HepG2 (cell line): ENCODE measurements around the gene FAM83G. TPM values are rescaled to one million over a fixed set of nuclear protein-coding genes. Genes with fewer than 3 reads are reported as not detected.

Experiments
- ATAC-seq: fragments of 200-7000 bp; cut with Tn5 transposase; 3 replicates; pipeline ENCODE4 v1.9.1; 2020; ENCODE audit warnings: mild to moderate bottlenecking, moderate library complexity
- BruUV-seq: library from RNA; stranded (reverse); fragments of 400-500 nt; replicated peaks from 2 replicates; lab custom pipeline; 2021; lab: Mats Ljungman, UMichigan
- CTCF ChIA-PET: fragments of 300-600 bp; formaldehyde crosslinking; extraction: SDS; loops from one replicate; lab custom pipeline; 2021; ENCODE audit warnings: low total read pairs, inconsistent platforms, low intra/inter-chr PET ratio; lab: Yijun Ruan, JAX
- POLR2A ChIA-PET: fragments of 350-600 bp; sonication (Branson Sonifier 250); formaldehyde crosslinking; loops from one replicate; lab custom pipeline; 2020; ENCODE audit warnings: antibody characterized with exemption, inconsistent platforms; lab: Yijun Ruan, JAX
- DNase-seq: peaks from one replicate; pipeline ENCODE4 v3.0.0-alpha.2; 2015; ENCODE audit warnings: low spot score
- FAIRE-seq: peaks from 3 replicates; lab custom pipeline; 2011; peaks lifted over from hg19 to GRCh38; lab: Jason Lieb, UNC
- H2AFZ ChIP-seq: one replicate; pipeline ENCODE4 v1.6.1; 2011; ENCODE audit warnings: low read length, inconsistent platforms
- H3K27ac ChIP-seq: fragments of 300-600 bp; 3 replicates; pipeline ENCODE4 v1.8.0; 2011; ENCODE audit warnings: mixed run types, mild to moderate bottlenecking, mixed read lengths, low read length, inconsistent platforms; ENCODE audit not compliant: insufficient read depth; ENCODE audit errors: extremely low read length
- H3K27me3 ChIP-seq, 2 experiments: fragments of 200-600 bp in 1 of 2; 2 replicates in 1 of 2; 3 replicates in 1 of 2; pipeline versions ENCODE4 v1.6.0 to v1.8.0; 2011; ENCODE audit warnings: low read length in 2 of 2, mild to moderate bottlenecking in 2 of 2, moderate library complexity in 2 of 2, inconsistent platforms in 1 of 2; ENCODE audit not compliant: insufficient read depth in 2 of 2, control insufficient read depth in 1 of 2
- H3K36me3 ChIP-seq, 2 experiments: fragments of 200-600 bp in 1 of 2; replicated peaks in 1 of 2; 2 replicates in 1 of 2; 3 replicates in 1 of 2; pipeline versions ENCODE4 v1.5.1 to v1.8.0; 2011; ENCODE audit warnings: low read length in 2 of 2, inconsistent platforms in 1 of 2; ENCODE audit not compliant: insufficient read depth in 2 of 2, control insufficient read depth in 1 of 2
- H3K4me1 ChIP-seq: 2 replicates; pipeline ENCODE4 v1.5.1; 2012; ENCODE audit warnings: low read length, inconsistent platforms; ENCODE audit not compliant: insufficient read depth
- H3K4me2 ChIP-seq: 2 replicates; pipeline ENCODE4 v1.6.0; 2011; ENCODE audit warnings: low read depth, low read length, inconsistent platforms
- H3K4me3 ChIP-seq, 3 experiments: fragments of 200-600 bp in 1 of 3; sonication (generic), shearing (Covaris generic) in 1 of 3; replicated peaks in 1 of 3; 2 replicates each; pipeline ENCODE4 v1.5.1; 2011 to 2016; ENCODE audit warnings: low read length in 3 of 3, inconsistent platforms in 2 of 3, low read depth in 2 of 3, mild to moderate bottlenecking in 2 of 3, control low read depth in 1 of 3, mixed read lengths in 1 of 3; ENCODE audit not compliant: insufficient read depth in 1 of 3
- H3K79me2 ChIP-seq: one replicate; pipeline ENCODE4 v1.6.1; 2011; ENCODE audit warnings: low read length, inconsistent platforms; ENCODE audit not compliant: insufficient read depth
- H3K9ac ChIP-seq: 2 replicates; pipeline ENCODE4 v1.6.0; 2011; ENCODE audit warnings: mild to moderate bottlenecking, low read depth, low read length, inconsistent platforms; ENCODE audit not compliant: insufficient read depth
- H3K9me3 ChIP-seq: 2 replicates; pipeline ENCODE4 v1.5.1; 2012; ENCODE audit warnings: mild to moderate bottlenecking, low read length
- H4K20me1 ChIP-seq: 2 replicates; pipeline ENCODE4 v1.6.0; 2011; ENCODE audit warnings: inconsistent platforms, mild to moderate bottlenecking, low read length, moderate library complexity; ENCODE audit not compliant: insufficient read depth
- AGO2 ChIP-seq: fragments of 200-400 bp; formaldehyde crosslinking; optimal IDR thresholded peaks from 2 replicates; pipeline ENCODE3; 2017; ENCODE audit warnings: mild to moderate bottlenecking, low read depth, low read length, moderate library complexity
- ESRRA ChIP-seq: sonication (generic); formaldehyde crosslinking; IDR thresholded peaks from 2 replicates; pipeline ENCODE4 v1.5.1; 2020; ENCODE audit warnings: mild to moderate bottlenecking, low read depth, missing genetic modification reagents
- GFI1 ChIP-seq: sonication (generic); formaldehyde crosslinking; IDR thresholded peaks from 2 replicates; pipeline ENCODE4 v1.5.0; 2020; ENCODE audit warnings: missing genetic modification reagents, mild to moderate bottlenecking, borderline replicate concordance
- GPN1 ChIP-seq: sonication (generic); formaldehyde crosslinking; IDR thresholded peaks from 2 replicates; pipeline ENCODE4 v1.5.1; 2020; ENCODE audit warnings: missing genetic modification reagents, borderline replicate concordance
- HIVEP1 ChIP-seq: sonication (generic); formaldehyde crosslinking; IDR thresholded peaks from 2 replicates; pipeline ENCODE4 v1.4.0; 2020; ENCODE audit warnings: mild to moderate bottlenecking, missing genetic modification reagents
- KLF16 ChIP-seq, 2 experiments: sonication (generic) in 1 of 2; formaldehyde crosslinking in 1 of 2; IDR thresholded peaks; 2 replicates each; pipeline versions ENCODE4 v1.6.1 to v1.8.0; 2016 to 2023; ENCODE audit warnings: missing genetic modification reagents in 2 of 2, missing compliant biosample characterization in 1 of 2
- MLX ChIP-seq: IDR thresholded peaks from 2 replicates; pipeline ENCODE4 v1.6.1; 2016
- SRSF4 ChIP-seq: fragments of 200-400 bp; formaldehyde crosslinking; IDR thresholded peaks from one replicate; pipeline ENCODE4 v1.6.1; 2018; ENCODE audit warnings: mild to moderate bottlenecking, low read depth, low read length, moderate library complexity; ENCODE audit not compliant: poor library complexity, severe bottlenecking
- TCF7L2 ChIP-seq: IDR thresholded peaks from 2 replicates; pipeline ENCODE4 v1.6.1; 2011; ENCODE audit warnings: mild to moderate bottlenecking, low read depth, low read length, moderate library complexity
- ZNF382 ChIP-seq: sonication (generic); formaldehyde crosslinking; IDR thresholded peaks from 2 replicates; pipeline ENCODE4 v1.5.0; 2020; ENCODE audit warnings: missing genetic modification reagents, mild to moderate bottlenecking, borderline replicate concordance
- ZNF496 ChIP-seq: sonication (generic); formaldehyde crosslinking; IDR thresholded peaks from 2 replicates; pipeline ENCODE4 v1.8.1; 2023; ENCODE audit warnings: mild to moderate bottlenecking, moderate library complexity, missing genetic modification reagents; ENCODE audit not compliant: insufficient replicate concordance
- ZNF512B ChIP-seq: sonication (generic); formaldehyde crosslinking; IDR thresholded peaks from 2 replicates; pipeline ENCODE4 v1.5.1; 2020; ENCODE audit warnings: missing genetic modification reagents, mild to moderate bottlenecking, borderline replicate concordance
- ZNF674 ChIP-seq: sonication (generic); formaldehyde crosslinking; IDR thresholded peaks from 2 replicates; pipeline ENCODE4 v1.5.0; 2020; ENCODE audit warnings: low read depth, mild to moderate bottlenecking, missing genetic modification reagents
- ZNF790 ChIP-seq: sonication (generic); formaldehyde crosslinking; IDR thresholded peaks from 2 replicates; pipeline ENCODE4 v1.8.0; 2022; ENCODE audit warnings: missing genetic modification reagents, mild to moderate bottlenecking, borderline replicate concordance
- WGBS: methylation state at CpG from one replicate; pipeline ENCODE4 v1.1.6; 2017; ENCODE audit warnings: low lambda C conversion rate; 5-methylcytosine and 5-hydroxymethylcytosine counted together
- in situ Hi-C: cut with HindIII; loops from 2 replicates; pipeline ENCODE4 v1.10.0; 2017; ENCODE audit warnings: low pct_unique_long_range_greater_than_20kb; ENCODE audit not compliant: extremely low pct_ligation_motif_present
- intact Hi-C: fragments of 100-400 bp; cut with micrococcal nuclease; formaldehyde crosslinking; loops from one replicate; pipeline ENCODE4 v1.10.0; 2022; ENCODE audit not compliant: unreplicated experiment
- polyA plus RNA-seq, 8 experiments: library from polyadenylated mRNA; depleted of rRNA in 3 of 8; stranded (reverse) in 7 of 8; unstranded in 1 of 8; fragments of >200 nt; fragmentation: Illumina TruSeq in 4 of 8; extraction: Trizol in 4 of 8; gene quantifications; 2 replicates each; pipeline versions ENCODE4 v1.2.1 to v1.2.3, GENCODE V29; 2011 to 2016; ENCODE audit warnings: low read depth in 4 of 8, missing spikeins in 1 of 8, mixed read lengths in 1 of 8; ENCODE audit not compliant: insufficient read depth in 1 of 8
- total RNA-seq, 5 experiments: library from RNA; depleted of rRNA; stranded (reverse); fragments of >200 nt; fragmentation: Illumina TruSeq; extraction: Trizol; gene quantifications; 2 replicates each; pipeline ENCODE4 v1.2.3, GENCODE V29; 2016; ENCODE audit warnings: low read depth in 1 of 5
- TF ChIP-seq, protein P1 (sequence below): sonication (generic); formaldehyde crosslinking; IDR thresholded peaks from 2 replicates; pipeline ENCODE4 v1.4.0; 2020; ENCODE audit warnings: mild to moderate bottlenecking, missing genetic modification reagents, borderline replicate concordance
- TF ChIP-seq, protein P2 (sequence below): sonication (generic); formaldehyde crosslinking; IDR thresholded peaks from 2 replicates; pipeline ENCODE4 v1.4.0; 2020; ENCODE audit warnings: mild to moderate bottlenecking, missing genetic modification reagents

Gene FAM83G
- total and polyA plus RNA-seq, 2 of the 13 experiments (the other 11 are each of a cell fraction or from before 2014, with no cell fraction given) = 13.7 to 18.6 TPM

DNA sequence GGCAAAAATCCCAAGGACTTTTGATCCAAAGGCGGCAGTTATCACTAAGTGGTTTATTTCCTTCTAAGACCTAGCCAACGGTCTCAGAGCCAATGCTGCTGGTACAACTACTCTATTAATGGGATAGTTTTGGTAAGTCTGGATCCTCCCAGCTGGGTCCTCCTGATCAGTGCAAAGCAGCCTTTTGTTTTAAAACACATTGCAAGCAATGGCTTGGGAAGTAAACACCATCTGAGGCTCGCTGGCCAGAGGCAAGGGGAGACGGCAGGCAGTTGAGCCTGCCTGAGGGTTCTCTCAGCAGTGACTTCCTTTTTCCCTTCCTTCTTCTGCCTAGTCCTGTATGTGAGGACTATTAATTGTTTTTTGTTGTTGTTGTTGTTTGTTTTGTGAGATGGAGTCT lies 54.2 kb downstream of the FAM83G start:
- FAIRE-seq (no peak), DNase-seq (no peak), ATAC-seq (no peak)
- intact Hi-C loops = loop anchor here (10.0 kb wide), 1 partner anchor 136 kb away; no protein-coding TSS in a partner anchor
- Histone ChIP-seq H3K27ac (no peak overlapping the region), H3K79me2 (no peaks in the 10 kb centered on the region), H3K4me2 (no peak overlapping the region), H2AFZ (no peak overlapping the region), H3K9me3 (no peaks in the 10 kb centered on the region), H3K4me1 (peaks cover 46% of the 10 kb centered on the region), H3K36me3 (no peaks in the 10 kb centered on the region), H3K27me3 (peaks cover 1 to 28% of the 10 kb centered on the region in 2 experiments; a peak in 3 of 5 replicates), H4K20me1 (no peaks in the 10 kb centered on the region), H3K4me3 (no peak overlapping the region), H3K9ac (no peak overlapping the region)
- 77% methylated on average over 4 of the region's 4 CpGs for WGBS
- POLR2A ChIA-PET = no interaction called here
- BruUV-seq = no TSS peak
- TF ChIP-seq GFI1 (CRISPR knock-in tag) (no peak), TCF7L2 (no peak), SRSF4 (no peak), GPN1 (CRISPR knock-in tag) (no peak), ZNF674 (CRISPR knock-in tag) (no peak), KLF16 (CRISPR knock-in tag; IDR thresholded peaks at IDR 0.05) (no peak), HIVEP1 (CRISPR knock-in tag) (no peak), ZNF382 (no peak), ZNF512B (no peak), AGO2 (no peak), ESRRA (CRISPR knock-in tag) (no peak), MLX (CRISPR knock-in tag) (no peak), ZNF496 (no peak), ZNF790 (CRISPR knock-in tag) (no peak)
- TF ChIP-seq, protein P1, sequence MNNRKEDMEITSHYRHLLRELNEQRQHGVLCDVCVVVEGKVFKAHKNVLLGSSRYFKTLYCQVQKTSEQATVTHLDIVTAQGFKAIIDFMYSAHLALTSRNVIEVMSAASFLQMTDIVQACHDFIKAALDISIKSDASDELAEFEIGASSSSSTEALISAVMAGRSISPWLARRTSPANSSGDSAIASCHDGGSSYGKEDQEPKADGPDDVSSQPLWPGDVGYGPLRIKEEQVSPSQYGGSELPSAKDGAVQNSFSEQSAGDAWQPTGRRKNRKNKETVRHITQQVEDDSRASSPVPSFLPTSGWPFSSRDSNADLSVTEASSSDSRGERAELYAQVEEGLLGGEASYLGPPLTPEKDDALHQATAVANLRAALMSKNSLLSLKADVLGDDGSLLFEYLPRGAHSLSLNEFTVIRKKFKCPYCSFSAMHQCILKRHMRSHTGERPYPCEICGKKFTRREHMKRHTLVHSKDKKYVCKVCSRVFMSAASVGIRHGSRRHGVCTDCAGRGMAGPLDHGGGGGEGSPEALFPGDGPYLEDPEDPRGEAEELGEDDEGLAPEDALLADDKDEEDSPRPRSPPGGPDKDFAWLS (CRISPR knock-in tag) = no peak
- TF ChIP-seq, protein P2, sequence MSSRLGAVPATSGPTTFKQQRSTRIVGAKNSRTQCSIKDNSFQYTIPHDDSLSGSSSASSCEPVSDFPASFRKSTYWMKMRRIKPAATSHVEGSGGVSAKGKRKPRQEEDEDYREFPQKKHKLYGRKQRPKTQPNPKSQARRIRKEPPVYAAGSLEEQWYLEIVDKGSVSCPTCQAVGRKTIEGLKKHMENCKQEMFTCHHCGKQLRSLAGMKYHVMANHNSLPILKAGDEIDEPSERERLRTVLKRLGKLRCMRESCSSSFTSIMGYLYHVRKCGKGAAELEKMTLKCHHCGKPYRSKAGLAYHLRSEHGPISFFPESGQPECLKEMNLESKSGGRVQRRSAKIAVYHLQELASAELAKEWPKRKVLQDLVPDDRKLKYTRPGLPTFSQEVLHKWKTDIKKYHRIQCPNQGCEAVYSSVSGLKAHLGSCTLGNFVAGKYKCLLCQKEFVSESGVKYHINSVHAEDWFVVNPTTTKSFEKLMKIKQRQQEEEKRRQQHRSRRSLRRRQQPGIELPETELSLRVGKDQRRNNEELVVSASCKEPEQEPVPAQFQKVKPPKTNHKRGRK (CRISPR knock-in tag) = no peak
- in situ Hi-C loops = no loop called here
- CTCF ChIA-PET = interaction anchor here (1.3 kb wide), 1 partner anchor 134 kb away, joined by 5 read pairs; no protein-coding TSS in a partner anchor
